Lower leg skin (tissue), 4 donors: ENCODE data around the gene TMEM45A. TPM values are rescaled to one million over a fixed set of nuclear protein-coding genes. Genes with fewer than 3 reads are reported as not detected.
A peak's percentile ranks its signal among the peaks of the same experiment; 100 is the strongest.

Source experiments
- DNase-seq, 2 donors: peaks; one replicate each; pipeline ENCODE4 v3.0.0-alpha.2; 2019; ENCODE audit warnings: low spot score in 2 of 2
- H3K4me3 ChIP-seq: fragments of 200-600 bp; sonication (generic); 2 replicates; pipeline ENCODE4 v1.5.1; 2017; ENCODE audit warnings: mild to moderate bottlenecking, low read depth; ENCODE audit not compliant: poor library complexity, severe bottlenecking
- CTCF ChIP-seq, 3 donors: fragments of 450-650 bp; IDR thresholded peaks; one replicate each; pipeline ENCODE4 v1.5.1; 2016; ENCODE audit warnings: antibody characterized with exemption in 3 of 3, mild to moderate bottlenecking in 3 of 3, moderate library complexity in 2 of 3
- POLR2A ChIP-seq, 2 donors: fragments of 450-650 bp; IDR thresholded peaks; one replicate each; pipeline ENCODE4 v1.6.1; 2016 to 2017; ENCODE audit warnings: antibody characterized with exemption in 2 of 2, mild to moderate bottlenecking in 1 of 2, moderate library complexity in 1 of 2
- WGBS, 2 donors: methylation state at CpG; one replicate each; pipeline ENCODE4 v1.1.5; 2018; 5-methylcytosine and 5-hydroxymethylcytosine counted together
- intact Hi-C: fragments of 100-400 bp; cut with DNase I; formaldehyde crosslinking; loops from one replicate; pipeline ENCODE4 v1.15.0; 2023; ENCODE audit warnings: low total_unique reads
- total RNA-seq, 4 donors: library from RNA; depleted of rRNA; stranded (reverse); fragments of >200 nt; gene quantifications; one replicate each; pipeline ENCODE4 v1.1.0, GENCODE V29; 2016

TMEM45A gene
- total RNA-seq, 4 donors from 2014 or later, result 421 to 1,097 (median 707) TPM

- intact Hi-C loops, result no loop called here
- no peak overlapping the region for H3K4me3 ChIP-seq
- TF ChIP-seq CTCF (IDR thresholded peaks at IDR 0.05), result no peak
- TF ChIP-seq POLR2A (IDR thresholded peaks at IDR 0.05), result no peak
- WGBS, 2 donors, result 55 to 65% methylated on average over 11 of the region's 11 CpGs
- peak in 1 of 2 donors; percentile 28 for DNase-seq
Observed at GRCh38 chr3:100600181-100601042, 108.0 kb downstream of the TMEM45A start.

GRCh38 chr3:100602506-100603444, 110.4 kb downstream of the TMEM45A start:
- TF ChIP-seq POLR2A (IDR thresholded peaks at IDR 0.05) (no peak), CTCF (IDR thresholded peaks at IDR 0.05) (no peak)
- 50 to 57% methylated on average over 7 of the region's 7 CpGs for WGBS, 2 donors
- intact Hi-C loops, result no loop called here
- H3K4me3 ChIP-seq, result no peak overlapping the region
- DNase-seq, result no peak

- WGBS, 2 donors, result 28 to 38% methylated on average over 5 of the region's 5 CpGs
- intact Hi-C loops, result no loop called here
- no peak overlapping the region for H3K4me3 ChIP-seq
- DNase-seq, result no peak
- no peak for TF ChIP-seq CTCF (IDR thresholded peaks at IDR 0.05)
- no peak for TF ChIP-seq POLR2A (IDR thresholded peaks at IDR 0.05)
Observed at GRCh38 chr3:100603469-100603868, 111.0 kb downstream of the TMEM45A start.

- no peak for TF ChIP-seq CTCF (IDR thresholded peaks at IDR 0.05)
- WGBS, 2 donors, result 85 to 90% methylated on average over 8 of the region's 8 CpGs
- no peak overlapping the region for H3K4me3 ChIP-seq
- no peak for DNase-seq
- intact Hi-C loops, result no loop called here
Observed at GRCh38 chr3:100605358-100605757, 112.9 kb downstream of the TMEM45A start.

GRCh38 chr3:100606894-100607512, 114.6 kb downstream of the TMEM45A start:
- TF ChIP-seq POLR2A (IDR thresholded peaks at IDR 0.05) (no peak), CTCF (IDR thresholded peaks at IDR 0.05) (no peak)
- no peak overlapping the region for H3K4me3 ChIP-seq
- no peak for DNase-seq
- intact Hi-C loops, result no loop called here
